Erythroblast (primary cell): ENCODE data around the gene ATF5.
"Not testable (repeated sequence)": the region's sequence is repeated elsewhere in the genome, so short reads cannot be mapped to it uniquely, and the experiment has no call there.

Experiments used
- DNase-seq, 2 experiments: peaks; one replicate each; lab custom pipeline; 2025; lab: John Stamatoyannopoulos, UW
- GATA1 ChIP-seq: IDR thresholded peaks from 2 replicates; pipeline ENCODE4 v1.6.1; 2011; ENCODE audit warnings: low read depth, mild to moderate bottlenecking, control low read depth, low read length, moderate library complexity
- POLR2A ChIP-seq: IDR thresholded peaks from 2 replicates; pipeline ENCODE4 v1.6.1; 2011; ENCODE audit warnings: mild to moderate bottlenecking, low read length

The ATF5 gene

GRCh38 chr19:49936549-49936948, 7.5 kb downstream of the ATF5 start:
- no peak for TF ChIP-seq GATA1
- no peak for TF ChIP-seq POLR2A
- DNase-seq: no peak

- peak; percentile 74 to 86 for DNase-seq
These were observed 8.9 kb downstream of the ATF5 start for GRCh38 chr19:49937750-49938381.

GRCh38 chr19:49938662-49939061, 9.7 kb downstream of the ATF5 start:
- TF ChIP-seq GATA1: no peak
- TF ChIP-seq POLR2A: no peak
- DNase-seq: no peak

More at GRCh38 chr19:49937750-49938381, 8.9 kb downstream of the ATF5 start:
- TF ChIP-seq GATA1: no peak
- no peak for TF ChIP-seq POLR2A

- TF ChIP-seq POLR2A: no peak
- TF ChIP-seq GATA1: no peak
- no peak for DNase-seq
These were observed 10.9 kb downstream of the ATF5 start for GRCh38 chr19:49939721-49940481.

GRCh38 chr19:49940482-49940791, 11.4 kb downstream of the ATF5 start:
- no peak for DNase-seq
- TF ChIP-seq GATA1 (no peak), POLR2A (no peak)

GRCh38 chr19:49944567-49944966, 15.6 kb downstream of the ATF5 start:
- not testable (repeated sequence) for DNase-seq

GRCh38 chr19:49946415-49946814, 17.4 kb downstream of the ATF5 start:
- TF ChIP-seq POLR2A: no peak
- TF ChIP-seq GATA1: no peak

GRCh38 chr19:49949742-49950589, 21.0 kb downstream of the ATF5 start:
- TF ChIP-seq POLR2A (no peak), GATA1 (no peak)
- no peak for DNase-seq

More at GRCh38 chr19:49946415-49946814, 17.4 kb downstream of the ATF5 start:
- DNase-seq: no peak

- DNase-seq: no peak
- TF ChIP-seq POLR2A (no peak), GATA1 (no peak)
These were observed 21.6 kb downstream of the ATF5 start for GRCh38 chr19:49950590-49950948.

- no peak for DNase-seq
- TF ChIP-seq GATA1 (no peak), POLR2A (no peak)
These were observed 22.0 kb downstream of the ATF5 start for GRCh38 chr19:49950956-49951526.

GRCh38 chr19:49951806-49952478, 22.9 kb downstream of the ATF5 start:
- TF ChIP-seq GATA1: no peak
- no peak for TF ChIP-seq POLR2A
- no peak for DNase-seq

GRCh38 chr19:49952479-49952836, 23.5 kb downstream of the ATF5 start:
- no peak for DNase-seq
- no peak for TF ChIP-seq GATA1

GRCh38 chr19:49952906-49953305, 23.9 kb downstream of the ATF5 start:
- TF ChIP-seq POLR2A: no peak
- no peak for TF ChIP-seq GATA1
- DNase-seq: no peak

- TF ChIP-seq POLR2A: no peak
- TF ChIP-seq GATA1: no peak
- DNase-seq: no peak
These were observed 24.4 kb downstream of the ATF5 start for GRCh38 chr19:49953416-49953815.
